ENCODE results near the gene SLC19A2. TPM values are rescaled to one million over a fixed set of nuclear protein-coding genes. Genes with fewer than 3 reads are reported as not detected.

Gene SLC19A2
- total RNA-seq, 1 donor from 2014 or later = 15.6 TPM

GRCh38 chr1:169484101-169484500 is 1.6 kb downstream of the SLC19A2 start:
- DNase-seq (no peak), ATAC-seq (ENCODE audit: poor library complexity) (no peak)
- intact Hi-C loops (cut with DNase I) = no loop called here

DNA sequence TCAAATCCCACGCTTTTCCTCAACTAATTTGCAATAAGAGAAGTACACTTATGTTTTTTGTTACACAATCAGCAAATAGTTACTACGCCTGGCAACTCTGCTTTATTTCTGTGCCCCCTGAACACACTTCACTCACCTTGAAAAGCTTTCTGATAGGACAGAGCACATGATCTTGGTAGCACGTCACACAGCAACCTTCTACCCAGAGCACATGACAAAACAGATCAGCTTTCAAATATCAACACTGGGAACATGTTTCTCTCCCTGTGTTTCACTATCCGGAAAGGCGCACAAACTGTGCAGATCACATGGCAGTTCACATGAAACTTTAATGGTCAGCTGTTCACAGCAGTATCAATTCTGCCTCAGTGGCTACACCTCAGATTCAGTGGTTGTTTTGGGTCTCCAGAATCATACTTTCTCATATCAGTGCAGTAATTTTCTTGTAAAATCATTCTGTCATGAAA is 2.2 kb downstream of the SLC19A2 start:
- DNase-seq (no peak), ATAC-seq (ENCODE audit: poor library complexity) (peak; percentile 48)
- intact Hi-C loops (cut with DNase I) = no loop called here

DNA sequence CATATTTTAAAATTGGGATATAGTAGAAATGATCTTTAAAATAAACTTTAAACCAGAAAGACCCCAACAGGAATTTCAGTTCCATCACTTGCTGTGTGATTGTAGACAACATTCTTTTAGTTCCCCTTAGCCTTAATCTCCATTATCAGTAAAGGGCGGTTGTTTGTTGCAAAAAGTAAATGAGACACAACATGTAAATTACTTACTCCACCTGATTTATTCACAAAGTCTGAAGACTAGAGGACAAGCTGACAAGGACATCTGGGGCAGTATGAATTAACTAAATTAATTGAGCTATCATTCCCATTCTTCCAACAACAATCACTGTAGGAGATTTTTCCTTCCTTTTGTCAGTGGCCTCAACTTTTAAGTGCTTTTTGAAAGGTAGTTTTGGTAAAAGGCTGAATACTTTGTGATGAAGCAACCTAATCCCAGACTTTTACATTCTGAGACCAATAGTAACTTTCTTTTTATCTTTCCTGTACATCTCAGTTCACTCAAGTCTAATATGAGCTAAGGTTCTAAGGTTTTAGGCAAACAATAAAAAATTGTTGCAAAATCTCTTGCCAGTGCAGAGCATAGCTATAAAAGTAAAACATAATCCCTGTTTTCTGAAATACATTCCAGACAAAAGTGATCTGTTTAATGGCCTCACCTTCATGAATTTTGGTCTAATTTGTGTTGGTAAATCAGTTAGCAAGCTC is 6.2 kb downstream of the SLC19A2 start:
- DNase-seq = no peak
- intact Hi-C loops (cut with DNase I) = no loop called here
- no peak for ATAC-seq (ENCODE audit: poor library complexity)

DNA sequence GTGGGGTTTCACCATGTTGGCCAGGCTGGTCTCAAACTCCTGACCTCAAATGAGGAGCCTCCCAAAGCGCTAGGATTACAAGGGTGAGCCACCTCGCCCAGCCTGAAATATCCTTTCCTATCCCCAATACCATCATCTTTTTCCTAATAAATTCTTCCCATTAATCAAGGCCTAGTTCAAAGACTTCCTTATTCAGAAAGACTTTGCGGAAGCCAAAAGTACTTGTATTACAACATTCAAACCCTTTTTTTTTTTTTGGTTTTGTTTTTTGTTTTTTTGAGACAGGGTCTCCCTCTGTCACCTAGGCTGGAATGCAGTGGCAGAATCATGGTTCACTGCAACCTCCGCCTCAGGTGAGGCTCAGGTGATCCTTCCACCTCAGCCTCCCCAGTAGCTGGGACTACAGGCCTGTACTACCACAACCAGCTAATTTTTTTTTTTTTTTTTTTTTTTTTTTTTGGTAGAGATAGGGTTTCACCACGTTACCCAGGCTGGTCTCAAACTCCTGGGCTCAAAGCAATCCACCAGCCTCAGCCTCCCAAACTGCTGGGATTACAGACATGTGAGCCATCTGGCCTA is 7.6 kb downstream of the SLC19A2 start:
- ATAC-seq (ENCODE audit: poor library complexity) (no peak), DNase-seq (no peak)
- intact Hi-C loops (cut with DNase I) = no loop called here

DNA sequence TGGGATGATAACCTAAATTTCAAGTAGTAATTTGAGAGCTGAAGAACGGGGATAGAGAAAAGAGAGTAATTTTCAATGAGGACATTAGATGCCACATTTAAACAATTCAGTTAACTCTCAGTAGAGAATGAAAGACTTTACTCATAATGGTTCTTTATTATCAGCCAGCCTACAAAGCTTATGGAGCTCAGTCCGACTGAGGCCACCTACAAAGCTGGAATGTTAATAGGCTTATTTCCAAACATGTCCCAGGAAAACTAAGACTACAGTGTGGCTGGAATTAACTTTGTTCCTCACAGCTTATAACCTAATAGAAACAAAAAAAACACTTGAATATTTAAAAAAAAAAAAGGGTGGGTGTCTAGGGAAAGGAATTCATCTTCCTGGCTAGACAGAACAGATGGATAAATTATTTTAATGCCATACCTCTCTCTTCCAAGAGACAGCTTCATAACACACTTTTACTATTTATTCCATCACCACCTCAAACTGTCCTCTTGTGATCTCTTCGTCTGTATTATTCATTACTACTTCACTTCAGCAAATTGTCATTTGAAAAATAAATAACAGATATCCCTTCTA is 9.8 kb downstream of the SLC19A2 start:
- no peak for DNase-seq
- intact Hi-C loops (cut with DNase I) = no loop called here

GRCh38 chr1:169474302-169474995 is 11.3 kb downstream of the SLC19A2 start:
- ATAC-seq (ENCODE audit: poor library complexity) = no peak
- intact Hi-C loops (cut with DNase I) = no loop called here
- no peak for DNase-seq

More for the DNA sequence above, 9.8 kb downstream of the SLC19A2 start:
- ATAC-seq (ENCODE audit: poor library complexity) = no peak

DNA sequence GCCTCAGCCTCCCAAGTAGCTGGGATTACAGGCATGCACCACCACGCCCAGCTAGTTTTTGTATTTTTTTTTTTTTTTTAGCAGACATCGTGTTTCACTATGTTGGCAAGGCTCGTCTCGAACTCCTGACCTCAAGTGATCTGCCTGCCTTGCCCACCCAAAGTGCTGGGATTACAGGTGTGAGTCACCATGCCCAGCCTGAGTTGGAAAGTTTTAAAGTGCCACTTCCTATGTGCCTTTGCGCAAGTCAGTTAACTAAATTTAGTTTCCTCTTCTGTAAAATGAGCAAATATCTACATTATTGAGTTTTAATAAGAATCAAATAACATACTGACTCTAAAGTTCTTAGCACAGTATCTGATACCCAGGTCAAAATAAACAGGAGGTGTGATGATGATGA is 12.4 kb downstream of the SLC19A2 start:
- DNase-seq (no peak), ATAC-seq (ENCODE audit: poor library complexity) (no peak)
- intact Hi-C loops (cut with DNase I) = no loop called here

- no peak for DNase-seq
- ATAC-seq (ENCODE audit: poor library complexity) = no peak
- intact Hi-C loops (cut with DNase I) = no loop called here
Observed at GRCh38 chr1:169472738-169473137, 13.0 kb downstream of the SLC19A2 start.

GRCh38 chr1:169468982-169469381 is 16.8 kb downstream of the SLC19A2 start:
- intact Hi-C loops (cut with DNase I) = loop anchor here (5.0 kb wide), 1 partner anchor 78 kb away; no protein-coding TSS in a partner anchor
- no peak for DNase-seq
- no peak for ATAC-seq (ENCODE audit: poor library complexity)

- ATAC-seq (ENCODE audit: poor library complexity) (peak; percentile 38), DNase-seq (no peak)
- intact Hi-C loops (cut with DNase I) = loop anchor here (5.0 kb wide), 1 partner anchor 81 kb away; no protein-coding TSS in a partner anchor
Observed at GRCh38 chr1:169466259-169467230, 19.2 kb downstream of the SLC19A2 start.

DNA sequence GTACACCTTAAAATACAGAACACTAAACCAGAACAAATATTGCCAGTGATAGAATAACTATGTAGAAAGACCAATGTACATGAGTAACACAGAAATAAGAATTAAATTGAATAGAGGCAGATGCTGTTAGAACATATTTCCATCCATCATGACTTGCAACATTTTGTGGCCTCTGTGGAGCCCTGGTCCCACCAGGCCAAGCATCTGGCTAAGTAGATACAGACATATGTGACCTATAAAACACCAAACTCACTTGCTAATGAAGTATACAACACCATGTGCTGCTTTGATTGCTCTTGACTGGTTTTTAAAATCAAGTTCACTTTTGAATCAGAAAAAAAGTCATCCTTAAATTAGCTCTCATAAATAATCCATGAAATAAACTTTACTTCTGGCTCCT is 20.5 kb downstream of the SLC19A2 start:
- ATAC-seq (ENCODE audit: poor library complexity) (no peak), DNase-seq (no peak)
- intact Hi-C loops (cut with DNase I) = loop anchor here (5.0 kb wide), 1 partner anchor 82 kb away; no protein-coding TSS in a partner anchor

GRCh38 chr1:169462385-169462784 is 23.4 kb downstream of the SLC19A2 start:
- no peak for DNase-seq
- ATAC-seq (ENCODE audit: poor library complexity) = no peak
- intact Hi-C loops (cut with DNase I) = no loop called here

DNA sequence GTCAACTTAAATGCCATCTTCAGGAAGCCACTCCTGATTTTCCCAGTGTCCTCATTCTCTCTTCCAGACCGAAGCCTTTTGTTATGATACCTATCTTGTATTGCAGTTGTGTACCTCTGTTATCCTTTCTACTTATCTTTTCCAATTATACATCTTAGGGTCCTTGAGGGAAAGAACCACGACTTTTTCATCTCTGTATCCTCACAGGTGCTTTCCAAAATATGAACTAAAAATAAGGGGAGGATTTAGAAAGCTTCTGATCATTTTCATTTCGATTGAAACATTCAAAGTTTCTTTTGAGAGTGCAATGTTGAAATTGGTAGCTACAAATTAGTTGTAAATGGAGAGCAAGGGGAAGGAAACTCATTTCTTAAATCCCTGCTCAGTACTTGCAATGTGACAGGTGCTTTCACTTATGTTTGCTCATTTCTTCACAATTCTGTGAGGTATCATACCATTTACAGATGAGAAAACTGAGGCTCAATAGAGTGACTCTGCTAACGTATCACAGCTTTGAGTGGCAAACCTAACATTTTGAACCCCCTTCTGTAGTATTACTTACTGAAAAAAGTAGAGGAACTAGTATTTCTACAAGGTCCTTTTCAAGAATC is 24.2 kb downstream of the SLC19A2 start:
- intact Hi-C loops (cut with DNase I) = no loop called here
- no peak for DNase-seq
- ATAC-seq (ENCODE audit: poor library complexity) = no peak

- peak; percentile 61 for ATAC-seq (ENCODE audit: poor library complexity)
- DNase-seq = peak; percentile 40
- intact Hi-C loops (cut with DNase I) = no loop called here
Observed at GRCh38 chr1:169460191-169460833, 25.4 kb downstream of the SLC19A2 start.

DNA sequence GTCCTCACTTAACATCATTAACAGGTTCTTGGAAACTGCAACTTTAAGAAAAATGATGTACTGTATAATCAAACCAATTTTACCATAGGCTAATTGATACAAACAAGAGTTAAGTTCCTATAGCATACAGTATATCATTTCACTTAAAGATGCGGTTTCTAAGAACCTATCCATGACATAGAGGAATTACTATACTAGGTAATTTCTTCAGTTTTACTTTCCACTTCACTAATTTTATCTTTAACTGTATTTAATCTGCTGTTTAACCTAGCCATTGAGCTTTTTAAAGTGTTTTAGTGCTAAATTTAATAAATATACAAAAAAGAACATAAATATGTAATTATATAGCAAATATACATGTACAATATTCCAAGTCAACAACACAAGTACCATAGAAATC is 28.3 kb downstream of the SLC19A2 start:
- DNase-seq (no peak), ATAC-seq (ENCODE audit: poor library complexity) (no peak)
- intact Hi-C loops (cut with DNase I) = no loop called here

DNA sequence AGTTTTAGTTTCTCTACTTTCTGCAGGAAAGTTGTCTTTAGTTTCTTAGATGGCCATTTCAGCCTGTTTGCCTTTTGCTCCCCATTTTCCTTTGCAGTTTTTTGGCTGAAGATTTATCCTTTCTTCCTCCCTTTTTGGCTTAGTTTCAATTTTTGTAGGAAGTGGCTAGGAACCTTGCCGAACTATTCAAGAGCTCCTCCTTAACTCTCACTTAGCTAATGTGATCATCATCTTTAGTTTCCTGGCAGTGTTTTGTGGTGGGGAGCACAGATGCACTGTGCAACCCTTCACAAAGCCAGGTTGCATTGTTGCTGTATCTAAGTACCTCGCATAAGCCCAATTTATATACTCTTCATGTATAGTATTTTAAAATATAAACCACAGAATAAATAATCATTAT is 29.7 kb downstream of the SLC19A2 start:
- intact Hi-C loops (cut with DNase I) = no loop called here
- ATAC-seq (ENCODE audit: poor library complexity) = no peak

DNA sequence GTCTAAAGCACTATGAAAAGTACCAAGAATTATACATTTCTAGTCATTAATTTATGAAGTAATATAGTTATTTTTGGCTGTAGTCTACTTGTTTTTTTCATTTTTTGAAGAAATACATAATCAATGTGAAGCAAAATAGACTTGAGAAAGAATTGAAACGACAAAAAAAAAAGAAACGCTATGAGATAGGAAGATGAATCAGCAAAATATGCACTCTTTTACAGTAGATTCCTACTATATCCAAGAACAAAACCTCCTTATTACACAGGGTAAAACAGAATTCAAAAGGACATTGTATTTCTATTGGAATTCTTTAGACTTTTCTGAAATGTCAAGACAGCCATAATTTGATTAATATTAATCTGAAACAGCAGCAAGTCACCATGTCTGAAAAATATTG is 32.8 kb downstream of the SLC19A2 start:
- ATAC-seq (ENCODE audit: poor library complexity) = no peak
- intact Hi-C loops (cut with DNase I) = no loop called here
- no peak for DNase-seq

More for the DNA sequence above, 29.7 kb downstream of the SLC19A2 start:
- DNase-seq = no peak

Measured in Right ventricle myocardium superior (tissue), 1 donor.